ENCODE data around the gene CD14.

DNA sequence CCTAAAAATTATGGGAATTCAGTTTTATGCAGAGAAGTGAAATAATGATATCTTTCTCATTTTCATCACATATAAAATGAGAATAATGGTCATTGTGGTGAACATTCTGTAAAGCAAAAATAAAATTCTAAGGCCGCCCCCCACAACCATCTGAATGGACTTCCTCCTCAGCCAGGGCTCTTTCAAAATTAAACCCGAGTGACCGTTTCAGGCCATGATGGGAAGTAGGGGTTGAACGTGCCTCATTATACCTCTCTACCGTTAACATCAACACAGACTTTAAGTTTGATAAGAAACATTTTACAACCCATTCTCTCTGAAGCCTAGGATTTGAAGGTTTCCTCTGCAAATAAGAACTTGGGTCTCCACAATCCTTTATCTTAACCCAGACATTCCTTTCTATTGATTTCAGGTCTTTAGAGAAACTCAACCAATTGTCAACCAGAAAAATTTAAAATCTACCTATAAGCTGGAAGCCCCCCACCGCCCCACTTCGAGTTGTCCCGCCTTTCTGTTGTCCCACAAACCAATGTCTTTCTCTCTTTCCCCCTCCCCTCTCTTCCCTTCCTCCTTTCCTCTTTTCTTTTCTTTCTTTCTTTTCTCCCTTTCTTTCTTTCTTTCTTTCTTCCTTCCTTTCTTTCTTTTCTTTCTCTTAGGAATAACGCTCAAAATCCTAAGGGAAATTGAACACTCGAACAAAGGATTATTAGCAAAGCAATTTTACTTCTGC lies 4.6 kb upstream of the CD14 start:
- TF ChIP-seq, protein P1, sequence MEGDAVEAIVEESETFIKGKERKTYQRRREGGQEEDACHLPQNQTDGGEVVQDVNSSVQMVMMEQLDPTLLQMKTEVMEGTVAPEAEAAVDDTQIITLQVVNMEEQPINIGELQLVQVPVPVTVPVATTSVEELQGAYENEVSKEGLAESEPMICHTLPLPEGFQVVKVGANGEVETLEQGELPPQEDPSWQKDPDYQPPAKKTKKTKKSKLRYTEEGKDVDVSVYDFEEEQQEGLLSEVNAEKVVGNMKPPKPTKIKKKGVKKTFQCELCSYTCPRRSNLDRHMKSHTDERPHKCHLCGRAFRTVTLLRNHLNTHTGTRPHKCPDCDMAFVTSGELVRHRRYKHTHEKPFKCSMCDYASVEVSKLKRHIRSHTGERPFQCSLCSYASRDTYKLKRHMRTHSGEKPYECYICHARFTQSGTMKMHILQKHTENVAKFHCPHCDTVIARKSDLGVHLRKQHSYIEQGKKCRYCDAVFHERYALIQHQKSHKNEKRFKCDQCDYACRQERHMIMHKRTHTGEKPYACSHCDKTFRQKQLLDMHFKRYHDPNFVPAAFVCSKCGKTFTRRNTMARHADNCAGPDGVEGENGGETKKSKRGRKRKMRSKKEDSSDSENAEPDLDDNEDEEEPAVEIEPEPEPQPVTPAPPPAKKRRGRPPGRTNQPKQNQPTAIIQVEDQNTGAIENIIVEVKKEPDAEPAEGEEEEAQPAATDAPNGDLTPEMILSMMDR (IDR thresholded peaks at IDR 0.05) = no peak
- no peak for TF ChIP-seq POLR2A (IDR thresholded peaks at IDR 0.05)
